GM10266 (cell line): ENCODE measurements around the gene TMEM245.

Experiments
- DNase-seq: peaks from one replicate; pipeline ENCODE4 v3.0.0; 2012; ENCODE audit errors: extremely low spot score
- CTCF ChIP-seq: IDR thresholded peaks from 2 replicates; pipeline ENCODE4 v1.5.1; 2012; ENCODE audit warnings: mild to moderate bottlenecking, low read depth; ENCODE audit not compliant: control insufficient read depth, insufficient read depth; ENCODE audit errors: missing control alignments

TMEM245 gene

GRCh38 chr9:109083813-109084405, 35.8 kb downstream of the TMEM245 start:
- no peak for DNase-seq
- no peak for TF ChIP-seq CTCF

DNA sequence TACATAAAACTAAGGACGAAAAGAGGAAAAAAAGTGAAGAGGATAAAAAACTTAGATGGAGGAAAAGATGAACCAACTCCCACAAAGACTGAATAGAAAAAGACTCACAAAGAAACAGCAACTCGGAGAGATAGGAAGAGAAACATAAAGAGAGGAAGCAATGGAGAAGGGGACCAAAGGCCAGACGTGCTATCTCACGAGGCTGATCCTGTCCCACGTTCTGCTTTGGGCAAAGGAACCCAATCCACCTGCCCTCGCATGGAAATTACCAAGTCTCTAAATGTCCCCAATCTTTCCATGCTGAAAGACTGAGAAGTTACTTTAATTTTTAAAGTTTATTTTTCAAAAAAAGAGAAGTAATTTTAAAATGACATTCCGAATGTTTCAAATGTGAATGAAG, 36.6 kb downstream of the TMEM245 start:
- no peak for DNase-seq
- TF ChIP-seq CTCF = no peak

DNA sequence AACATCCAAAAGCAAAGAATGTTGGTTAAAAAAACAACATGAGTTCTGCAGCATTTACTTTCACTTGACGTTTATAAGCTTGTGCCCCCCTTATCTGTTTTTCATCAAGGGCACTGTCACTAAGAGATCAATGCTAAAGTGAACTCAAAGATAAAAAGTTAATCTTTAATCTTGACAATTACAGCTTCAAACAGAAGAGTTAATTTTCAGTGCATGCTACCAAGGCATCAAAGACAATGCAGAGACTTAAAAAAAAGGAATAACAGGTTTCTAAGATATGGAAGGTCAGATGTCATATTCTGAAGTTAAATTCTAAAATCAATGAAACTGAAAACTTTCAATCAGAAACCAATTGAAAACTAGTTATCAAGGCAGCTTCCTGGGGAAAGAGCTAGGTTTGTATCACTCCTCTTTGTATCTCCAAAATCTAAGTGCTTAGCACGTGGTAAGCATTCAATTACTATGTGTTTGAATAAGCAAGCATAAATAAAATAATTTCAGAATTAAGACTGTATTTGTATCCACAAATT, 37.6 kb downstream of the TMEM245 start:
- DNase-seq = no peak

GRCh38 chr9:109074236-109074889, 45.4 kb downstream of the TMEM245 start:
- TF ChIP-seq CTCF = no peak
- DNase-seq = no peak

More for the DNA sequence above, 37.6 kb downstream of the TMEM245 start:
- TF ChIP-seq CTCF = no peak

- no peak for TF ChIP-seq CTCF
- DNase-seq = no peak
Measured at GRCh38 chr9:109072821-109073435, 46.8 kb downstream of the TMEM245 start.

GRCh38 chr9:109072133-109072692, 47.5 kb downstream of the TMEM245 start:
- DNase-seq = no peak
- no peak for TF ChIP-seq CTCF
